Measurements from ENCODE around the gene DOLPP1.

The DOLPP1 gene

DNA sequence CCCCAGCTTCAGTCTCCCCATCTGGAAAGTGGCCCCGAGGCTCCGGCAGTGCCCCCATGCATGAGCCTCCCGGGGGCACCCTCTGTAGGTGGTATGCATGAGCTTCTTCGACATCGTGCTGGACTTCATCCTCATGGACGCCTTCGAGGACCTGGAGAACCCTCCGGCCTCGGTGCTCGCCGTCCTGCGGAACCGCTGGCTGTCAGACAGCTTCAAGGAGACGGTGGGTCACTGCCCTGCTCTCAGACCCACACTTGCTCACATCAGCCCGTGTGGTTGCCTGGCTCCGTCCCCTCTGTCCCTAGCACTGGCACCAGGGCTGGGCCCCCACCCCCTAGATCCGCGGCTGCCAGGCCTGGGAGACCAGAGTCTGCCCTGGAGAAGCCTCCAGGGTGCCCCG lies 12.8 kb upstream of the DOLPP1 start:
- DNase-seq, result no peak

GRCh38 chr9:129068990-129069861 lies 11.7 kb upstream of the DOLPP1 start:
- DNase-seq, result no peak

- no peak for DNase-seq
Measured at GRCh38 chr9:129069862-129070641, 10.9 kb upstream of the DOLPP1 start.

DNA sequence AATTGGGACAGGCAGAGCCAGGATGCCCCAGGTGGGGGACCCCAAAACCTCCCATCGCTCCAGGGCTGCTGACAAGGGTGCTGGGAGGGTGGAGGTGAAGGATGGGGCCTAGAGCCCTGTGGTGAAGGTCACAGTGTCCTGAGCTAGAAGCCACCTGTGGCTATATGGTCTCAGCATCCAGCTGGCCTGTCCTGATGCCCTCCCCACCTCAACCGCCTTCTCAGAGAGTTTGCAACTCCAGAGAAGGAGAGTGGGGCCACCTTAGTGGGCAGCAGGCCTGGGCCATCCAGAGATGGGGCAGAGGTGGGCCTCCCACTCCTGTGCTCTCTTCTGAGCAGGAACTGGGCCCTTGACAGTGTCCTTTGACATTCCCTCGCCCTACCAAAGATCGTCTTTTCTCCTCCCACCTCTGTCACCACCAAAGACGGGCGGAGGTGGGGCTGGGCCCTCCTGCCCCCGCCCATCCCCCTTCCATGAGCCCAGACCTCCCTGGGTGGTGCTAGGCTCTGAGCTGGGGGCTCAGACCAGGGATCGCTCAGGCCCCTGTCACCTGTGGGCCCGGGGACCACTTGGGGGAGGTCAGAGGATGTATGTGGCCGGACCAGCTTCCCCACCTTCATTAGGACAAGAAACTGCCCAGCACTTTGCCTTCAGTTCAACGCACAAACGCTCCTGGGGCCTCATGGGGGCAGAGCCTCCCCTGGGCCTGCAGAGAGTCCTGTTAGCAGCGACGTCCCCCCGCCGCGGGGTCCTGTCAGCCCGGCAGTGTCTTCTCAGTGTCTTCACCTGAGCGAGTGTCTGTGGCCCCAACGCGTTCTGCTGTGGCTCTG lies 10.0 kb upstream of the DOLPP1 start:
- no peak for DNase-seq

GRCh38 chr9:129071526-129072126 lies 9.3 kb upstream of the DOLPP1 start:
- DNase-seq, result no peak

DNA sequence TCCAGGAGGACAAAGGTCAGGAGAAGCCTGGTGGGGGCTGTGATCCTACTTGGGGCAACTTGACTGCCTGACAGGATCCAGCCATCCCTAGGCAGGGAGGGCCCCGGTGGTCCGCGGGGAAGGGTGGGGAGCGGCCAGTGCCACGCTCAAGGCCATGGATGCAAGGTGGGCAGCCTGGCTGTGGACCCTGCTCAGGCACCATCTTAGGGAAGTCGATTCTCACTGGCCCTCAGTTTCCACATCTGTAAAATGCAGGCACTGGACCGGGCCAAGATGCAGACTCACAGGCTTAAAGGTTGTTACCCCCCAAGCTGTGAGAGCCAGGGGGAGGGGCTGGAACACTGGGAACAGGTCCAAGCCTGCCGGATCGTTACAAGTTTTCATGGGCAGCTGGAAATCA lies 8.7 kb upstream of the DOLPP1 start:
- no peak for DNase-seq

DNA sequence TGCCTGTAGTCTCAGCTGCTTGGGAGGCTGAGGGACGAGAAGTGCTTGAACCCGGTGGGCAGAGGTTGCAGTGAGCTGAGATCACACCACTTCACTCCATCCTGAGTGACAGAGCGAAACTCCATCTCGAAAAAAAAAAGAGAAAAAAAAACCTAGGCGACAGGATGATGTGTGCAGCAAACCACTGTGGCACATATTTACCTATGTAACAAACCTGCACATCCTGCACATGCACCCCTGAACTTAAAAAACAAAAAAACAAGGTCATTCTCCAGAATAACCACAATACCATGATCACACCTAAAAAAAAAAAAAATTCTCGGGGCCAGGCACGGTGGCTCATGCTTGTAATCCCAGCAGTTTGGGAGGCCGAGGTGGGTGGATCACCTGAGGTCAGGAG lies 7.5 kb upstream of the DOLPP1 start:
- no peak for DNase-seq

DNA sequence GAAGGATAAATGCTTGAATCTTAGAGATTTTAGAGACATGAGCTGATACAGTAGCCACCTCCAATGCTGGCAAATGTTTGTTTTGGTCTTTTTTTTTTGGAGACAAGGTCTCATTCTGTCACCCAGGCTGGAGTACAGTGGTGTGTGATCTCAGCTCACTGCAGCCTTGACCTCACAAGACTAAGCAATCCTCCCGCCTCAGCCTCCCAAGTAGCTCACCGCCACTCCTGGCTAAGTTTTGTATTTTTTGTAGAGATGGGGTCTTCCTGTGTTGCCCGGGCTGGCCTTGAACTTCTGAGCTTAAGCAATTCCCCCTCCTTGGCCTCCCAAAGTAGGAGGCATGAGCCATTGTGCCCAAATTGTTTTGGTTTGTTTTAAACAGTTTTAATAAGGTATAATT lies 6.8 kb upstream of the DOLPP1 start:
- DNase-seq, result no peak

GRCh38 chr9:129075996-129076639 lies 4.8 kb upstream of the DOLPP1 start:
- no peak for DNase-seq

GRCh38 chr9:129076640-129077037 lies 4.3 kb upstream of the DOLPP1 start:
- DNase-seq, result no peak

DNA sequence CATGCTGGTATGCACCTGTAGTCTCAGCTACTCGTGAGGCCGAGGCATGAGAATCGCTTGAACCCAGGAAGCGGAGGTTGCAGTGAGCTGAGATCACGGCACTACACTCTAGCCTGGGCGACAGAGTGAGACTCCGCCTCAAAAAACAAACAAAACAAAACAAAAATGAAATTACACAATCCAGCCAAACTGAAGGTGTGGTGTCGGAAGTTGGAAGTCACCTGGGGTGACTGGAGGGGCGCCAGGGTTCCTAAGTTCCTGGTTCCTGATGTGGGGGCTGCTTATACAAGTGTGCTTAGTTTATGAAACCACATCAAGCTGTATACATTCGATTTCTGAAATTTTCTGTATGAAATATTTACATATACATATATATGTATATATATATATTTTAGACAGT lies 3.7 kb upstream of the DOLPP1 start:
- DNase-seq, result no peak

DNA sequence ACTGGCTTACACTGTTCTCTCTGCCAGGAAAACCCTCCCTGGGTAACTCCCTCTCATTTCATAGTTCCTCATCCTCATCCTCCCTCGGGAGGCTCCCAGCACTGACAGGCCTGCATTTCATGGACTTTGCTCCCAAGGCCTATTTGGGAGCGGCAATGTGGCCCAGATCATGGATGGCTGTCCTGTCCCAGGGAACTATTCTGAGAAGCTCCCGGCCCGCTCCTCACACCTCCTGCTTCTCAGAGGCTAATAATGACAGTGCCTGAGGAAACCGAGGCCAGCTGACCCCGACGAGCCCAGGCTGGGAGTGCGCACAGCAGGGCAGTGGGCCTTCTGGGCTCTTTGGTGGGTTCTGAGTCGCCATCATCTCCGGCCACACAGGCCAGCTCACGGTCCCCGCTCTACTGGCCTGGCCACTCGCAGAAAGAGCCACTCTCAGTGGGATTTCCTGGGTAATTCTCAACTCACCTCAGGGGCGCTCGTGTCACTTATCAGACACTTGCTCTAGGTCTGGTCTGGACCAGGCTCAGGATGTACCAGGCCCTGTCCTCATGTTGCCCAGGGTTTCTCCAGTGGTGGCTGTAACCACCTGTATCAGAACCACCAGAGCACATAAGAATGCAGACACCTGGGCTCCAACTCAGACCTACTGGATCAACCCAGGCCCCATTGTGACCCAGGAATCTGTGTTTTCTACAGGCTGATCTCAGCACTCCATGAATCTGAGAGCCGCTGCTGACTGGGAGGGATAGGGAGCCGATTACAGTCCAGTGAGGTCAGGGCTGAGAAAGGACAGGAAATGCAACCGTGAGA lies 2.0 kb upstream of the DOLPP1 start:
- DNase-seq, result no peak

- DNase-seq, result no peak
Measured at GRCh38 chr9:129079829-129080228, 1.1 kb upstream of the DOLPP1 start.

DNA sequence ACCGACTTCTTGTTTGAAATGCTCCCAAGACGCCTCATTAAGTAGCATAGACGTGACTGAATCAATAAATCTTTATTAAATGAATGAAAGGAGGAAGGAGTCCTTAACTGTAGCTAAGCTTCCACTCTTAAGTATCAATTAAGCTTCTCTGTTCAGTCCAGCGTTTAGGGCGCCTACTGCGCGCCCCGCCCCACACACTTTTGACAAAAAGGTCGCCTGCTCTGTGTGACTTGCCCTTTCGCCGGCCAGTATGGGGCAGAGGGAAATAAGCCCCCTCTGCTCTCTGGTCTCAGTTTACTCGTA lies 662 bp upstream of the DOLPP1 start:
- no peak for DNase-seq

DNA sequence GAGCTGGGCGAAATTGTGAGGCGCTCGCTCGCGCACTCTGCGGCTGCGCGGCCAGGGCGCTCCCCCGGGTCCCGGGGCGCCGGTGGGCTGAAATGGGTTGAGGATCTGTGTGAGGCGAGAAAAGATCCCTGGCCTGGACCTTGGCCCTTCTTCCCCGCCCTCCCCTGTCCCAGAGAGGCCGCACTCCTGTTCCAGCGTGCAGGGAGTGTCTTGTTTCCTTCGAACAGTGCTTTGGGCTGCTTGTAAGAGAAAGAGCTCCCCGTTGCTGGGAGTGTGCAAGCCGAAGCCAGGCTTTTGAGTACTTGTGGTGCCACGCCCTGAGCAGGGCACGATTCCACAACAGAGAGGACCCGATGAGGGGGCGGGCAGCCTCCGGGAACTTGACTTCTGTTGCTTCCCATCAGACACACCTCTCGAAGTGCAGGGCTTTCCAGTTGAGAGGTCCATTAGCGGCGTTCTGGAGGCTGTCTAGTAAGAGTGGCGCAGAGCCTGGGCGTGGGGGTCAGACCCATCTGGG lies 535 bp downstream of the DOLPP1 start:
- no peak for DNase-seq

DNA sequence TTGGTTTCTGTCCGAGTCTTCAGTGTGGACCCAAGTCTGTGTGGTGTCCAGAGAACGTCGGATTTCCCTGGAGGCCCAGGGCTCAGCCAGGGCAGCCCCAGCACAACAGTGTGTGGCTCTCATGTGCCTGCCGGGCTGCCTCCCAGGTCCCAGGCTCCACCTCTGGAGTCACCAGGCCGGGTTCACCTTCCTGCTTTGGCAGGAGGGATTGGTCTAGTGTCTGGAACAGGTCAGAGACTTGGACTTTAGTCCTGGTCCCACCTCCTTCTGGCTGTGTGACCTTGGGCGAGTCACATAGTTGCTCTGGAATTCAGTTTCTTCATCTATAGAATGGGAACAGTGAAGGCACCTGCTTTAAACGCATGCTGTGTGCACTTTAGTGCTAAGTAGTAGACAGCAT lies 3.2 kb downstream of the DOLPP1 start:
- DNase-seq, result no peak

- DNase-seq, result no peak
Measured at GRCh38 chr9:129089246-129089645, 8.3 kb downstream of the DOLPP1 start.

DNA sequence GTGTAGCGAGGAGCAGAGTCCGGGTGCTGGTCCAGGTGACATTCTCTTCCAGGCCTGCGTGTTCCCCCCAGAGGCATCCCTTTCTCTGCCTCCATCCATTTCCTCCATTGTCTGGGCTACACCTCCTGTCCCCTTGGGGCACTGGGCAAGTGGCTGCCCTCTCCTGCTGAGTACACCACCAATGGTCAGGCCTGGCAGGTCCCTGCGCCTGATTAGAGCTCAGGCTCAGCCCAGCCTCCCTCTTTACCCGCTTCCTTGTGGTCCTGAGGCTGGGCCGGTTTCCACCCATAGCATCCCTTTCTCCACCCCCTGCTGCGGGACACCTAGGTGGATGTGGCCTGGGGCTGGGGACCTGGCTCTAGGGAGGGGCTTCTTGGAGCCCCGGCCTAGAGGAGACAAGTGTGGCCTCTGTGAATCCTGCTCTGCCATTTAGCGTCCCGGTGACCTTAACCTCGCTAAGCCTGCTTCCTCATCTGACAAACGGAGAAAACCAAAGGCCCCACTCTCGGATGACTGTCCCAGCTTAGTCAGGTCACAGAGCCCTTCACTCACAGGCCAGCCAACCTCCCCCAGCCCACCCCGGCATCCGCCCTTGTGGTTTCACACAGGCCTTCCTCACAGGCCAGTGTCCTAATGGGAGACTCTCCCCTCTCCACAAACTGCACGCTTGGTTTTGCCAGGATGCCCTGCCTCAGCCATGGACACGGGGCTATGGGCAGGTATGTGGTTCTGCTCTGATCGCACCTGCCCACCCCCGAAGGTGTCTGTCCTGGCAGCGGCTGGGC lies 12.9 kb downstream of the DOLPP1 start:
- no peak for DNase-seq

- no peak for DNase-seq
Measured at GRCh38 chr9:129094387-129095169, 13.7 kb downstream of the DOLPP1 start.

DNA sequence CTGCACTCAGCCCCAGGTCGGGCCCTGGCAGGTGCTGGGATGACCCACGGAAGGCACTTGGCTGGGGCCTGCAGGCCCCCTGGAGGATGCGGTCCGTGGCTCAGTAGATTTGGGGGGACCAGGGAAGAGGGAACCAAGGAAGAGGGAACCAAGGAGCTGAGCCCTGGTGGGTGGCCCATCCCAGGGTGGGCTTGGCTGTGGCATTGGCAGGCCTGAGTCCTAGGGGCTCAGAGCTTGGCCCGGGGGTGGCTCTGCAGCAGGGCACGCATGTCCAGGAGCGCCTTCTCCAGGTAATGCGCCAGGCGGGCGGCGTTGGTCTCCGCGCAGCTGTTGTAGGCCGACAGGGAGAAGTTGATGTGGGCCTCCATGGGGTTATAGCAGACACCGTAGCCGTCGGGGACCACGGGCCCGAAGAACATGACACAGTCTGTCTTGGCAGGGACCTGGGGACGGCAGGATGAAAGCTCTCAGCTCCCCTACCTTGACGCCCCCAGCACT lies 14.3 kb downstream of the DOLPP1 start:
- DNase-seq, result no peak
